ENCODE measurements around the gene GAS7.

GAS7 gene

GRCh38 chr17:9907131-9907530 lies 291.3 kb downstream of the GAS7 start:
- no peak overlapping the region for H3K27ac ChIP-seq
- no peak for DNase-seq (ENCODE audit: low read depth, low spot score)

GRCh38 chr17:9906616-9907015 lies 291.8 kb downstream of the GAS7 start:
- no peak for DNase-seq (ENCODE audit: low read depth, low spot score)
- H3K27ac ChIP-seq, result no peak overlapping the region

DNA sequence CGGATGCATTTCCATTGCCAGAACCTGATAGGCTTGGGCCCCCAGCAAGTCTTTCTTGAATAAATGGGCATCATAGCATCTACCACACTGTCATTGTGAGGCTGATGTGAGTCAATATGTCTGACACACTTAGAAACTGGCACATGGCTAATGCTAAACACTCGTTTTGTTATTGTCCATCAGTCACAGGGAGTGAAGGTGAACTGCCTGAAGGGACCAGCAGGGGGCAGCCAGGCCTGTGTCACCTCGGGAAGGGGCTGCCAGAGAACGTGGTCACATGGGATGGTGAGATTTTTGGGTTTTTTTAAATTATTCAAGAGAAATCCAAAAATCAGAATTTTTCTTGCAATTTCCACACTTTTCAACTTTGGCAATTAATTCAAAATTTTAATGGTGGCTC lies 292.5 kb downstream of the GAS7 start:
- DNase-seq (ENCODE audit: low read depth, low spot score), result no peak
- H3K27ac ChIP-seq, result no peak overlapping the region

DNA sequence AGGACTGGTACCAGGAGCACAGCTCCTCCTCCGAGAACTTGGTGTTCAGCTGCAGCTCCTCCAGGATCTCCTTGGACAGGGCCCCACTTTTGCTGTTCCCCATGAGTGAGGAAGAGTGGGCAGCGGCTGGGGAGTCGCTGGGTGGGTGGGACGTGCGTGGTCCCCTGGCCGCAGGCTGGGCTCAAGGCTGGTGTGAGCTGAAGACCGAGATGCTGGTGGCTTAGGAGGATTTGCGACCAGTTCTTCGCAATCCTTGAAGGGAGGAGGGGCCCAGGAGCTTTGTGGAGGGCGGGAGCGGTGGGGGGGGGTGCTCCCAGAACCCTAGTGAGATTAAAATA lies 293.4 kb downstream of the GAS7 start, which contains the start of gene RCVRN:
TSS of gene RCVRN (minus strand) at position 194 of the 338 bp plus-strand sequence. CDS start at position 103, 91 bp downstream.
- no peak within 1 kb of the TSS for H3K27ac ChIP-seq
- DNase-seq (ENCODE audit: low read depth, low spot score), result no peak

- no peak for DNase-seq (ENCODE audit: low read depth, low spot score)
- H3K27ac ChIP-seq, result no peak overlapping the region
Measured at GRCh38 chr17:9904277-9905077, 293.9 kb downstream of the GAS7 start.

GRCh38 chr17:9902120-9902519 lies 296.3 kb downstream of the GAS7 start:
- DNase-seq (ENCODE audit: low read depth, low spot score), result no peak

DNA sequence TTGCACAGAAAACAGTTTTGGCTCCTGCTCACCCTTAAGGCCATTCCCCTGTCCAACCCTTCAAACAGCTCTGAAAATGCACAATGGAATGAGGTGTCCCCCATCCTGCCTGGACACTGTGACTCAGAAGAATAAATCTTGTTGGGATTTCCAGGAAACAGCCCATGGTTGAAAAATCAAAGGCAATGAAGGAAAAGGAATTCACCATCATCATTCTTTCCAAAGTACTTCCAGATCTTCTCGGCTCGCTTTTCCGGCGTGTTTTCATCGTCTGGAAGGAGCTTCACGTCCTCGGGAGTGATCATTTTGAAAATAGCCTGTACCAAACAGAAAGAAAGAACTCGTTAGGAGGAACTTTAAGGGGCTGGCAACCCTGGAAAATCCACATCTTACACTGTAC lies 297.6 kb downstream of the GAS7 start:
- no peak overlapping the region for H3K27ac ChIP-seq
- no peak for DNase-seq (ENCODE audit: low read depth, low spot score)

More at GRCh38 chr17:9902120-9902519, 296.3 kb downstream of the GAS7 start:
- no peak overlapping the region for H3K27ac ChIP-seq

DNA sequence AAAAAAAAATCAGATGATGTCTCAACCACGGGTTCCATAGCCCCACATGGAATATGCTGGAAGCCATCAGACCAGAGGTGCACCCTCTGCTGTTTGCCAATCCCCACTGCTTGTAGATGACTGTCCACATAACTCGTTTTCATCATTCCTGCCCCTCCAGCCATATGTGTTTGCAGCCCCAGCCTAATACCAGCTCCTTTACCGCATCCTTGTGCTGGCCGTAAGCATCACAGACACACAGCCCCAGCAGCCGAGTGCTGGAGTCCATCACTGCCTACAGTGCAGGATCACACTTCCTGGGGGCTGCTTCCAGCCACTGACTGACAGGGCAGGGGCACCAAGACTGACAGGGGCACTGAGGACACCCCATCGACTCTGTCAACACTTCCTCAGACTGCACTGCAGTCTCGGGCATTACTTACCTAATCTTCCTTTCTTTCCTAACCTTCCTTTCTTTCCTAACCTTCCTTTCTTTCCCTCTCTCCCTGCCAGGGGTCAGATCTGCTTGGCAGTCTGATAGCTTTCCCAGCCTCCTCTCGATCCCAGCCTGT lies 298.3 kb downstream of the GAS7 start:
- H3K27ac ChIP-seq, result no peak overlapping the region
- DNase-seq (ENCODE audit: low read depth, low spot score), result no peak

DNA sequence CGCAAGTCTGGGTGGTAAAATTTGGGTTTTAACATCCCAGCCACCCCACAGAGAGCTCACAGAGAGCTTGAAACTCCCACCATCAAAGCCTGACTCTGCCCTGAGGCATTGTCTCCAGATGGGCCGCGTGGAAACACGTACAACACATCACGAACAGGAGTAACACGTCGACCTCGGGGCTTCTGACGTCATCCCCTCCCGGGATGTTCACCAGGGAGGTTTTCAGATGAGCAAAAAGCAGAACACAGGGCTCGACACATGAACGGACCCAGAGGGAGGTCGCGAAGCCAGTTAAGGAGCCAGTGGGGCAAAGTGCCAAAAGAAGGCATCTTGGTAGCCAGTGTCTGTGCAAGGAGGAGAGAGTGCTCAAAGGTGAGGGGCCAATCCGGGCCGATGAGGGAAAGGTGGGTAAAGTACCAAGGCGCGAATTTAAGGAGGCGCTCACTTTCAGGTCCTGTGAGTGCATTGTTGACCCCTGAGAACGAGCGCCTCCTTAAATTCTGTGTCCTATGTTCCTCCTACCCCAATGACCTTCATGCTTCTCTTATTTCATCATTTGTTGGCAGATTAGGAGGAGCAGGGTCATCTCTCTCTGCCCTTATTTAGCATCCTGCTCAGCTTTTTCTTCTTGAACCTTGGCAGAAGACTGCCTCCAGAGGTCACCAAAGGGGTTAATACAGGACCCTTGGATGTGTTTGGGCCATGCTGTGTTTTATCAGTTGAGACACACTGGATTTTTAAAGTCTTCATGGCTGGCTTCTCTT lies 298.9 kb downstream of the GAS7 start:
- H3K27ac ChIP-seq, result no peak overlapping the region

DNA sequence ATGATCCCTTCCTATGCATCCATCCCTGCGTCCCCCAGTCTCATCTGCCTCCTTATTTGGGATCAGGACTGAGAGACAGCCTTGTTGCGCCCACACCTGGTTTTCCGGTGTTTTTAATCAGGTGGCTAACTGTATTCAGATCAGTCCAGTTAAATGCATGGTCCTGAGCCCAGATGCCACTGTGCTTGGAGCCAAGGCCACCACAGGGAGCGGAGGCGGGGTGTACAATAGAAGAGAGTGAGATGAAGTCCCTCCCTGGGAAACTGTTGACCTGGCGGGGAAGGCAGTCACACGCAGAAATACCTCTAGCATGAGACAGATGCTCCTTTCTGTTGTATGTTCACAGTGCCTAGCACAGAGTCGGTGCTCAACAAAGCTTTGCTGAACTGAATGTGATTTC lies 299.6 kb downstream of the GAS7 start:
- DNase-seq (ENCODE audit: low read depth, low spot score), result no peak
- no peak overlapping the region for H3K27ac ChIP-seq

More for the DNA sequence above, 298.9 kb downstream of the GAS7 start:
- DNase-seq (ENCODE audit: low read depth, low spot score), result no peak

DNA sequence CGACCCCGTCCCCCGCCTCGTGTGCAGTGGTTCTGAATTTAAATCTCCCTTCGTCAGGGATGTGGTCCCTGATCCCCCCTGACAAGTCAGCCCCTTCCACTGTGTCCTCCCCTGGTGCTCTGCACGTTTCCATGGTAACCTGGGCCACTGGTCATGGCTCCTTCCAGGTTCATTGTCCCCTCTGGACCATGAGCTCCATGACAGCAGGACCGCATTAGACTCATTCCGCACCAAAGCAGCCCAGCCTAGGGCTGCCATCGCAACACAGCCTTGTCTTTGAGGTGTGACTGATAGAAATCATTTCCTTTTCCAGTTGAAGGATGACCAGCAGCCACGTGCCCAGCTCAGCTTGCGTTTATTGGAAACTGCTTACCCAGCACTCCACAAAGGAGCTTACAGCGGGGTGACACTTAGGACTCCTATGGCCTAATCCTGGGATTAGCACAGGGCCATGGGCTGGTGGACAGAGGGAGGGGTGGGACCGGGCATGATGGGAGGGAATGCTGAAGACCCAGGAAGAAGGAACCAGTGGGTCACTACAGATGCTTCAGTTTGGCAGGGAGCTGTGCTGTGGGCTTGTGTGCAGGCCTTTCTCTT lies 300.9 kb downstream of the GAS7 start:
- no peak overlapping the region for H3K27ac ChIP-seq
- DNase-seq (ENCODE audit: low read depth, low spot score), result no peak

GRCh38 chr17:9895923-9896322 lies 302.5 kb downstream of the GAS7 start:
- no peak for DNase-seq (ENCODE audit: low read depth, low spot score)
- H3K27ac ChIP-seq, result no peak overlapping the region

DNA sequence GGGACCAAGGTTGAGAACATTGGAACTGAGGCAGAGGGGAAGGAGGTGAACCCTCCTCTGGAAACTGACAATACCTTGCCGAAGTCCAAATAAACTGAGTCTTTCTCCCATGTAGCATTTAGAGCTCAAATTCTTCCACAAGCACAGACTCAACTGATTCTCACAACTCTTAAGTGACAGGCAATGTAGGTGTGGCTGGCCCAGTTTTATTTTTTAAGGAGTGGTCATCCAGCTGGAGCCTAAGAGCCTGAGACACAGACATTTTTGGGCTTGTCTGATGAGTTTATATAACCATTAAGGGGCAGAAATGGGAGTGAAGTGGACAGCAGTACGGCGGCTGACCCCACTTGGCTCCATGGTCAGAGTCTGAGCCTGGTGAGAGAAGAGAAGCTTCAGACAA lies 304.2 kb downstream of the GAS7 start:
- H3K27ac ChIP-seq, result no peak overlapping the region
- no peak for DNase-seq (ENCODE audit: low read depth, low spot score)

DNA sequence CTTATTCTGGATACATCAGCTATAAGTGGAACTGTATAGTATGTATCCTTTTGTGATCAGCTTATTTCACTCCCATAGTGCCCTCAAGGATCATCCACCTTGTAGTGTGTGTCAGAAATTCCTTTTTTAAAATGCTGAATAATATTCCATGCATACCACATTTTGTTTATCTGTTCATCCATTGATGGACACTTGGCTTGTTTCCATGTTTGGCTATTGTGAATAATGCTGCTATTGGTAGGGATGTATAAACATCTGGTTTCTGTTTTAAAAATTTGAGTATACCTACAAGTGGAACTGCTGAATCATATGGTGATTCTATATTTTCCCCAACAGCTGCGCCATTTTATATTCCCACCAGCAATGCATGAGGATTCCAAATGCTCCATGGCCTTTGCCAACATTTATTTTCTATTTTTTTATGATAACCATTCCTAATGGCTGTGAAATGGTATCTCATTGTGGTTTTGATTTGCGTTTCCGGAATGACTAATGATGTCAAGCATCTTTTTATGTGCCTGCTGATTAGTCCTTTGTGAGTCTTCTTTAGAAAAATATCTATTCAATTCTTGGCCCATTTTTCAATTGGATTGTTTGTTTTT lies 304.9 kb downstream of the GAS7 start:
- no peak for DNase-seq (ENCODE audit: low read depth, low spot score)

GRCh38 chr17:9890124-9890523 lies 308.3 kb downstream of the GAS7 start:
- no peak overlapping the region for H3K27ac ChIP-seq
- no peak for DNase-seq (ENCODE audit: low read depth, low spot score)

More for the DNA sequence above, 304.9 kb downstream of the GAS7 start:
- H3K27ac ChIP-seq, result no peak overlapping the region

DNA sequence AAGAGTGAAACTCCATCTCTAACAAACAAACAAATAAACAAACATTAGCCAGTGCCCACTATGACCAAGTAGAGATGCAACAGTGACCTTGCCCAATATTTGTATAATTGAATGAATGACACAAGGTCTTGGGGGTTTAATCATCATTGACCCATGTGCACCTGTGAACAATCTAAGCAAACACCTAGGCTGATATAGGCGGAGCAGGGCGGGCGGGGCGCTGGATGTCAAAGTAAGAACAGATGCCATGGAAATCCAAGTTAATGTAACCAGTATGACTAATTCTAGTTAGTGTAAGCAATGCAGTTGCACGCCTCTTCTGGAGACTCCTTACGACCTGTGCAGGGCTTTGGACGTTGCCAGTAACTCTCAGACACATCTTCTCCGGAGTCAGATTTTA lies 310.9 kb downstream of the GAS7 start:
- no peak for DNase-seq (ENCODE audit: low read depth, low spot score)
- H3K27ac ChIP-seq, result no peak overlapping the region

- no peak overlapping the region for H3K27ac ChIP-seq
- DNase-seq (ENCODE audit: low read depth, low spot score), result no peak
Measured at GRCh38 chr17:9886141-9886930, 312.1 kb downstream of the GAS7 start.

GRCh38 chr17:9883451-9883850 lies 315.0 kb downstream of the GAS7 start:
- DNase-seq (ENCODE audit: low read depth, low spot score), result no peak
- H3K27ac ChIP-seq, result no peak overlapping the region

GRCh38 chr17:9880582-9880999 lies 317.8 kb downstream of the GAS7 start:
- DNase-seq (ENCODE audit: low read depth, low spot score), result peak; percentile 79

More at GRCh38 chr17:9880582-9880999, 317.8 kb downstream of the GAS7 start:
- H3K27ac ChIP-seq, result peak overlapping the region; percentile 7
